ENCODE measurements around the gene FGF14. TPM values are rescaled to one million over a fixed set of nuclear protein-coding genes. Genes with fewer than 3 reads are reported as not detected.

Gene FGF14
- polyA plus RNA-seq, 1 donor = 0.23 TPM

GRCh38 chr13:101792189-101792588, 609.7 kb downstream of the FGF14 start:
- DNase-seq (ENCODE audit: low read depth) = no peak

- DNase-seq (ENCODE audit: low read depth) = no peak
Measured at GRCh38 chr13:101785858-101786257, 616.0 kb downstream of the FGF14 start.

DNA sequence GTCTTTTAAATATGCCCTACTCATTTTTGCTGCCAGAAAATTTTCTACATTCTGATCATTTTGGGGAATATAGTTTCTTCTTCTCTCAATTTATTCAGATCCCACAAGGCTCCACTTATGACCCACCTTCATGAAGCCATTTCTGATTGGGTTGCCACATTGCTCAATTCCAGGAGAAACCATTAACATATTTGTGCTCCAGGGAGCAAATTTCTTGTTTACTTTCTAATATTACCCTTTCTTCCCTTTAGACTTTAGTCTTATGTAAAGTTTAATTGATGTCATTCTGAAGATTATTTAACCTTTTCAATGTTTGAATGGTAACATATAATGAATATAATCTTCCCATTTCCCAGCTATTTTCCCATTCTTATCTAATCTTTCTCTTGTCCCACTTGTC, 617.5 kb downstream of the FGF14 start:
- no peak for DNase-seq (ENCODE audit: low read depth)

DNA sequence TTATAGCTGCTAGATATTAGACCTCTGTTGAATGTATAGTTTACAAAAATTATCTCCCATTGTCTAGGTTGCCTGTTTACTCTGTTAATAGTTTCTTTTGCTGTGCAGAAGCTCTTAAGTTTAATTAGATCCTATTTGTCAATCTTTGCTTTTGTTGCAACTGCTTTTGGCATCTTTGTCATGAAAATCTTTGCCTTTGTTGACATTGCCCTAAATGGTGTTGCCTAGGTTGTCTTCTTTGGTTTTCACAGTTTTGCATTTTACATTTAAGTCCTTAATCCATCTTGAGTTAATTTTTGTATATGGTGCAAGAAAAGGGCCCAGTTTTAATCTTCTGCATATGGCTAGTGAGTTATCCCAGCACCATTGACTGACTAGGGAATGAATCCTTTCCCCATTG, 618.3 kb downstream of the FGF14 start:
- no peak for DNase-seq (ENCODE audit: low read depth)

GRCh38 chr13:101780211-101780610, 621.6 kb downstream of the FGF14 start:
- no peak for DNase-seq (ENCODE audit: low read depth)

- DNase-seq (ENCODE audit: low read depth) = no peak
Measured at GRCh38 chr13:101779147-101779546, 622.7 kb downstream of the FGF14 start.

- no peak for DNase-seq (ENCODE audit: low read depth)
Measured at GRCh38 chr13:101775267-101775666, 626.6 kb downstream of the FGF14 start.

DNA sequence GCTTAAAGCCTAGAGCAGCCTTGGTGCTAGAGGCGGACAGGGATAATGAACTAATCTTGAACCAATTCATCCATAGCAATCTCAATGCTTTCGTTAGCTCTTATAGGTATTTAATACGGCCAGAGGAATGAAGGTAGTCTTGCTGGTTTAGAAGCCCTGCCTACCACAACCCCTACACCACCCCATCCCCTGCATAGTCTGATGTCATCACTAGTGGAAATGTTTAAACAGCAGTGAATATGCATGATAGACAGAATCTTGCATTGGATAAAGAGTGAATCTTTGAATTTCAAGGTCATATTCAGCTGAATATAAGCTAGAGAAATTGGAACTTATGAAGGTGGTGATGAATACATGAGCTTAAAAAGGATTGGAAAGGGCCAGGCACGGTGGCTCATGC, 627.5 kb downstream of the FGF14 start:
- DNase-seq (ENCODE audit: low read depth) = no peak

DNA sequence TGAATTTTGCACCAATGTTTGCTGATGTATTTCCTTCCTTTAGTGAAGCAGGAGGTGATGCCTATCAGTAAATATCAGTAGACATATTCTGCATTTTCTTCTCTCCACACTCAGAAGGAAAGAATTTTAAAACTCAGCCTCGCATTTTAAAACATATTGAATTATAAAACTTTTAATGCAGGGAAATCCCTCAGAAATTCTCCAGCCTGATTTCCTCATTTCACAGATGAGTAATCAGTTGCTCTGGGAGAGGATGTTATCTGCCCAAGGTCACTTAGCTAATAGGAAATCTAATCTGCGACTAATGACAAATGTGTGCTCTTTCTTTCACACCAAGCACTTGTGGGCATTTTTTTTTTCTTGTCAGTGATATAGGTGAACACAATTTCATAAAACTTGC, 628.8 kb downstream of the FGF14 start:
- no peak for DNase-seq (ENCODE audit: low read depth)

DNA sequence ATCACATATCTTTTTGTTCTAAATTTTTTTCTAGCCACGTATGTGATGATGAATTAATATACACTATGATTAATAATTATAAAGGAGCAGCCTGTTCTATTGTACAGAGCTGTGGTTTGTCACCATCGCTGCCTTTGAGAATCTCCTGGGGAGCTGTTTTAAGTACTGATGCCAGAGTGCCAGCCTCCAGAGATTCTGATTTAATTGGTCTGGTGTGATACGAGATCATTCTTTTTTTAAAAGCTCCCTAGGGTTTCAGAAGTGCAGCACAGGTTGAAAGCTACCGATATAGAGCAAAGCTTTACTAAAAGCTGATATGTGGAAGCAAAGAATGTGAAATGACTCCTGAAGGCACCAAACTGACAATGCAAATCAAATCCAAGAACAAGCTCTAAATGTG, 634.7 kb downstream of the FGF14 start:
- no peak for DNase-seq (ENCODE audit: low read depth)

DNA sequence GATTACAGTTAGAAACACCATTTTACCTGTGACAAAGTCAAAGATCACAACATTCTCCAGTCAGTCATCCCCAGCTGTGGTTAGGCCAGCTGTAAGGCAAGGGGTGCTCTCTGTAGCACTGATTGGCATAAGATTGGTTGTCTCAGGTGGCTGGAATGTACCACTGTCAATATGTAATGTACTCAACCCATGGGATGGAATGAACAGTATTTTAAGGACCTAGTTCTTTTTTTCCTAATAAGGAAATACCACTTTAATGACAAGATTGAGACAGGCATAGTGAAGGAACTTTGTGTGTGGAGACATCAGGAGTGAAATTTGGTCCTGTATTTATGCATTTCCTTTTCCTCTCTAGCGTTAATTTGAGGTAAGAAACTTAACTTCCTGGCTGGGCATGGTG, 638.7 kb downstream of the FGF14 start:
- no peak for DNase-seq (ENCODE audit: low read depth)

DNA sequence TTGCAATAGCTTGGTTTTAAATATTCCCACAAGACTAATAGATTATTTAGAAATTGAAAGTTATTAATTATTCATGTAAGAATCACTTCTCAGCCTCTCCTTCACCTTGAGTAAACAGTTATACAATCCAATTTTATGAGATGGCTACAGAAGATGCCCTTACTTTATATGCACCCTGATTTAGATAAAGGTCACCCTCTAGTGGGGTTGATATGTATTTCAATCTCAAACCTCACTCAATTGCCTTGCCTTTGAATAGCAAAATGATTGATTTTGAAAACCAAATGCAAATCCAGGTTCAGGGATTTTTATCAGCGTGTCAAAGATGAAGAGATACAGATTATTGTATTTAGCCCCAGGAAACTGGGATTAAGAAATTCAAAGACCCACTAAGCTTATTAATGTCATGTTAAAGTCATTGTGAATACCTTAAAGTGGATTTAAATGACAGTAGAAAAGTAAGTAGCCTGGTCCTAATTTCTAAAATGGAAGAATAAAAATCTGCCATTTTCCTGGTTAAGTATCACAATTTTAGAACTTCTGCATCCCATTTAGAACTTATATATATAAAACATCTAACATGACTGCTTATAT, 644.3 kb downstream of the FGF14 start:
- DNase-seq (ENCODE audit: low read depth) = no peak

GRCh38 chr13:101755228-101755887, 646.5 kb downstream of the FGF14 start:
- DNase-seq (ENCODE audit: low read depth) = no peak

DNA sequence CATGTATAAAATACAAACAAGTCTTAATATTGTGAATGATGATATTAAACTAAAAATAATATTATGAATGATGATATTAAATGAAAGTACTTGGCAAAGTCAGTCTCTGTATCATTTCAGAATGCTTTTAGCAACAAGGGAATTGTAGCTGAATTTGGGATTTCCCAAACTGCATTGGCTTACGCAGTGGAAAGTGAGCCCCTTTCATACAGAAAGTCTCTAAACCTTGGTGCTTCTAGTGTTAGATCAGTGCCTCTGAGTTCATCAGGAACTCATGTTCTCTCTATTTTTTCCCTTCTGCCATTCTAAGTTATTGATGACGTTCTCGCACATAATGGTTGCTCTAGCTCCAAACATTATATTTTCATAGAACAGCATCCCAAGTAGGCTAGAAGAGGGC, 649.4 kb downstream of the FGF14 start:
- no peak for DNase-seq (ENCODE audit: low read depth)

GRCh38 chr13:101751488-101751887, 650.4 kb downstream of the FGF14 start:
- DNase-seq (ENCODE audit: low read depth) = peak; percentile 25

GRCh38 chr13:101749584-101749983, 652.3 kb downstream of the FGF14 start:
- DNase-seq (ENCODE audit: low read depth) = no peak

DNA sequence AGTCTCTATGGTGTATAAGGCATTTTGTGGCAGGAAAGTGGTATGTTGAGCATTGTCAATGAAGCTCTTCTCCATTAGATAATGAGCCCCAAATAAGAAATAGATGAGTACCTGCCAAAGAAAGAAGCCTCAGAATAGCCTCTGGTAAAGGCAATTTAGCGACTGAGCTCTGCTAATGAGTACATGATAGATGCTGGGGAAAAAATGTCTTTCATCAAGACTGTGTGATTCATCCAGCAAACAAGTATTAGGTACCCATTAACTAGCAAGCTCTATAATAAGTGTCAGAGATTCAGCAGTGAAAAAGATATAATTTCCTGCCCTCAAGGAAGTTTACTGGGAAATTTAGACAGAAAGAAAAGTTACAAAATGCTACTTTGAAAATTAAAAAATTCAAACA, 654.8 kb downstream of the FGF14 start:
- no peak for DNase-seq (ENCODE audit: low read depth)

- no peak for DNase-seq (ENCODE audit: low read depth)
Measured at GRCh38 chr13:101746513-101746912, 655.3 kb downstream of the FGF14 start.

DNA sequence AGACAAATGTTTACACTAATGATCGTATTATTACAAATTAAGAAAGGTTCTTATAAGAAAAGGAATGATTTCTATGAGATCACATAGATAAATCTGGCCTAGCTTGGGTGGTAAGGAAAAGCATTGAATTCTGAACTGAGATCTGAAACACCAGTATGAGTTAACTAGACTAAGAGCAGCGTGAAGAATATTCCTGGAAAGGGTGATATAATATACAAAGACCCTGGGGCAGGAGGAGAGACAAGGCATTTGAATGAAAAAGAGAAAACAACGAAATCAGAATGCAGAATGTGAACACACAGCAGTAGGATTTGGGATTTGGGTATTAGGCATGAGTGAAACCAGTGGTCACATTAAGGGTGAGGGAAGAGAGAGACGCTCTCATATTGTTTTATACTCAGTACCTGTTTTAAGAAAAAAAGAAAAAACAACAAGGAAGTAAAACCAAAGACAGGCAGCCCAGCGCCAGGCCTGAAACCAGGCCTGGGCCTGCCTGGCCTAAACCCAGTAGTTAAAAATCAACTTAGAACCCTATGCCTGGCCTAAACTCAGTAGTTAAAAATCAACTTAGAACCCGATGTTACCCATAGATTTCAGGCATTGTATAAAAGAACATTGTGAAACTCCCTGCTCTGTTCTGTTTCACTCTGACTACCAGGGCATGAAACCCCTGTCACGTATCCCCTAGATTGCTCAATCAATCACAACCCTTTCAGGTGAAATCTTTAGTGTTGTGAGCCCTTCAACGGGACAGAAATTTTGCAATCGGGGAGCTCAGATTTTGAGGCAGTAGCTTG, 662.3 kb downstream of the FGF14 start:
- DNase-seq (ENCODE audit: low read depth) = no peak

DNA sequence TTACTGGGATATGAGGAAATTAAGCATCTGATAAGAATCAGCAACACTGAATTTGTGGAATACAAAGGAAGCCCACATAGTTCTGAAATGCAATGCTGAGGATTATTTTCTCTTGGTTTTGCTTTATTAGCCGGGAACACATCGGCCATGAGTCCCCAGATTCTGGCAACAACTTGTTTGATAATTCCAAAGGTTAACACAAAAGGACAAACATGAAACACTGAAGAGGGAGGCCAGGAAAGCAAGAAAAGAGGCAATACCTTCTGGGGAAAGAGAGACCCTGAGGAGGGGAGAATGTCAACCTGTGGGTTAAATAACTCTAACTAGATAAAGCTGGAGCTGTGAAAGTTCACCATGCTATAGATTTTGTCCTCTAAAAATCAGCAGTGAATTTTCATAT, 663.5 kb downstream of the FGF14 start:
- DNase-seq (ENCODE audit: low read depth) = no peak

DNA sequence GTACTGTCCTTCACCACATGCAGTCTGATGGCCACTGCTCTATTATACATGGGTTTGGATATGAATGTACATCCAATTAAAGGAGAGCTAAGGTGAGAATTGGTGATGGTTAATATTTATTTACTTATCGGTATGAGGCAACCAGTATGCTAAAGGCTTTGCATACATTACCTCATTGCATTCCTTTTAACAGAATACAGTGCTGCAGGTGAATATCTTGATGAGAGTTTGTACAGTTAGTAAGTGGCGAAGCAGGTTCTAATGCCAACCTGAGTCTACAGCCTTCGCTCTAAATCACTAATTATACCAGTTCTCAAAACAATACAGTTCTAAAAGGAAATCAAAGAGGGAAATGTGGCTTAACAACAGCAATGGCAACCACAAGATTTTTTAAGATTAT, 665.3 kb downstream of the FGF14 start:
- no peak for DNase-seq (ENCODE audit: low read depth)

GRCh38 chr13:101730420-101731000, 671.3 kb downstream of the FGF14 start:
- DNase-seq (ENCODE audit: low read depth) = no peak

DNA sequence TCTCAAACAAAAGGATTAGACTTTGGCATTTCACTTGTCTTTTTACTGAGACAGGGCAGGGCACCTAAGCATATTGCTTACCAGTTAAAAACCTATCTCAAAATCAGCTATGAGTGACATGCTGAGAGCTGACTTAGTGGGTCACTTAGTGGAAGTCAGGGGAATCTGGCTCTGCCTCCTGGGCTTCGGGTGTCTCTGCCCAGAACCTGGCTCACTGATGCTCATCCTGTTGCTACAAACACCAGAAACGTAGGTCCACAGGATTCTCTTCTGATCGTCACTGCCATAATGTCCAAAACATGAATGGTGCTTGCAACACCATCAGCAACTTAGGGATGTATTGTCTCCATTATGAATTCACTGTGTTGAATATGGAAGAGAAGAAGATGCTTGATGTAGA, 673.2 kb downstream of the FGF14 start:
- DNase-seq (ENCODE audit: low read depth) = no peak
